SH-SY5Y (cell line): ENCODE results near the gene PNPLA3.

ENCODE experiments used
- GATA2 ChIP-seq: IDR thresholded peaks from 2 replicates; pipeline ENCODE4 v1.6.1; 2011; ENCODE audit warnings: mild to moderate bottlenecking, low read depth, low read length
- GATA3 ChIP-seq: IDR thresholded peaks from 2 replicates; pipeline ENCODE4 v1.6.1; 2011; ENCODE audit warnings: low read depth, mild to moderate bottlenecking, low read length, moderate library complexity

The PNPLA3 gene, protein sequence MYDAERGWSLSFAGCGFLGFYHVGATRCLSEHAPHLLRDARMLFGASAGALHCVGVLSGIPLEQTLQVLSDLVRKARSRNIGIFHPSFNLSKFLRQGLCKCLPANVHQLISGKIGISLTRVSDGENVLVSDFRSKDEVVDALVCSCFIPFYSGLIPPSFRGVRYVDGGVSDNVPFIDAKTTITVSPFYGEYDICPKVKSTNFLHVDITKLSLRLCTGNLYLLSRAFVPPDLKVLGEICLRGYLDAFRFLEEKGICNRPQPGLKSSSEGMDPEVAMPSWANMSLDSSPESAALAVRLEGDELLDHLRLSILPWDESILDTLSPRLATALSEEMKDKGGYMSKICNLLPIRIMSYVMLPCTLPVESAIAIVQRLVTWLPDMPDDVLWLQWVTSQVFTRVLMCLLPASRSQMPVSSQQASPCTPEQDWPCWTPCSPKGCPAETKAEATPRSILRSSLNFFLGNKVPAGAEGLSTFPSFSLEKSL

DNA sequence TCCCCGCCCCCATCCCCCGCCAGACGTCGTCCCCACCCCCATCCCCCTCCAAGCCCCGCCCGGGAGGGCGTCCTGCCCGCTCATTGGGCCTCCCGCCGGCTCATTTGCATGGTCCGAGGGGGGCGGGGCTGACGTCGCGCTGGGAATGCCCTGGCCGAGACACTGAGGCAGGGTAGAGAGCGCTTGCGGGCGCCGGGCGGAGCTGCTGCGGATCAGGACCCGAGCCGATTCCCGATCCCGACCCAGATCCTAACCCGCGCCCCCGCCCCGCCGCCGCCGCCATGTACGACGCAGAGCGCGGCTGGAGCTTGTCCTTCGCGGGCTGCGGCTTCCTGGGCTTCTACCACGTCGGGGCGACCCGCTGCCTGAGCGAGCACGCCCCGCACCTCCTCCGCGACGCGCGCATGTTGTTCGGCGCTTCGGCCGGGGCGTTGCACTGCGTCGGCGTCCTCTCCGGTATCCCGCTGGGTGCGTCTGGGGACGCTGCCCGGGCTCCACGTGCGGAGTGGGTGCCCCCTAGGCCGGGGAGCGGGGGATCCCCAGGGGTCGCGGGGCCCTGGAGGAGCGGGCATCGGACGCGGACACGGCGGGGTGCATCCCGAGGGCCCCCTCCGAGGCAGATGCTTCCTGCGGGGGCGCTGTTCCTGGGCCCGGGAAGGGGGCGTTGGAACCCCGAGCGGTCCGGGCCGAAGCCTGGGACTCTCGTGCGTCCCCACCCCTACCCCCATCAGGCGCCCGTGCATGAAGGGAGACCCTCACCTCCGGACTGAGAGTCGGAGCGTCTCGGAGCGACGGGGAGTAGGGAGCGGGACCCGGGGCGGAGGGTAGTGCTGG is at the start of gene PNPLA3:
PNPLA3 (plus strand) TSS at position 175 of the 834 bp plus-strand sequence; CDS start at position 282, 107 bp downstream.
- TF ChIP-seq GATA3 = no peak
- TF ChIP-seq GATA2 = no peak

DNA sequence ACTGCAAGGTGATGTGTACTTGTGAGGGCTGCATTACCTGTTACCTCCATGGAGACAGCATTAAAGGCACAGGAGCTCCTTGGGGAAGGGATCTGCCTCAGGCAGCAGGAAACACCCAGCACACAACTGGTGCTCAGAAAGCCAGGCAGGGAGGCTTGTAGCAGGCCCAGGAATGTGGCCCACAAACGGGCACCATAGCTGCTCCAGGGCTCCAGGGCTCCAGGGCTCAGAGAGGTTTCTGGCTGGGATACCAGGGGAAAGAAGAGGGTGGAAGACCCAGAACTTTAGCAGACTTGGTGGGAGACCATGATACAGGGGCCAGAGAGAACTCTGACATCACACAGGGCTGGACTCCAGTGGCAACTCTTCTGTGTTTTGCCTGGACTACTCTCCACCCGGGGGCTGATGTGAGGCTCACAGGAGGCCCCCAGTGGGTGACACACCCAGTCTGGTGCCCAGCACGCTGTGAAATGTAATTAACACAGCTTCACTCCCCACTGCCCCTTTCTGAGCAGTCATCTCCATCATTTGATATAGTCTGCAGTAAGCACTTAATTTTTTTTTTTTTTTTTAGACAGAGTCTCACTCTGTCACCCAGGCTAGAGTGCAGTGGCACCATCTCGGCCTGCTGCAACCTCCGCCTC is 46.6 kb upstream of the PNPLA3 start:
- TF ChIP-seq GATA3 (no peak), GATA2 (no peak)

DNA sequence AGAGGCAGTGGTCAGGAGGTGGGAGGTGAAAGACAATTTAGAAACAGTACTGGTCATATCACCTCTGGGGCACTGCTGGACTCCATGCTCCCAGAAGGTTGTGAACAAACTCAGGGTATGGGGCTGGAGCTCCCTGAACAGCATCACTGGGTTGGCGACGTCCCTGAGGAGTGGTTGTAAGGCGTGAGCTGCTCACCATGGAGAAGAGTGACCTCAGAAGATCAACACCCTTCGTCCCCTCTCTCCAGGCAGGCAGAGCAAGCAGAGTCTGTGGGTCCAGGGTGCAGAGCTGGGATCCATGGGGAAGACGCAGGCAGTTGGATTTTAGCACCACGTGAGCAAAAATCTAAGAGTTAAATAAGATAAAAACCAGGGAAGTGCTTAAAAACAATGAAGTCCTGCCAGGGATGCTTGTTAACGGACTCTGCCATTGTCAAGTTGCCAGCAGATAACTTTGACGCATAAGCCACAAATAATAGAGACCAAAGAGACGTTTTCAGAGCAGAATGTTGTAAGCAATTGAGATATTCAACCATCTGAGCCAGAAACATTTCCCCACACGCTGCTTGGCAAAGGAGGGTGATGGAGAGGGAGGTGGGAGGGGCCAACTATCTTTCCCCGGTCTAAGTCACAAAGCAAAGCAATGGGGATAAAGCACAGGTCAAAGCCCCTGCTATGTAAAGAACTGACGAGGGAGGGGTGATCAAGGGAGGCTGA is 45.4 kb upstream of the PNPLA3 start:
- TF ChIP-seq GATA2 = no peak
- no peak for TF ChIP-seq GATA3

DNA sequence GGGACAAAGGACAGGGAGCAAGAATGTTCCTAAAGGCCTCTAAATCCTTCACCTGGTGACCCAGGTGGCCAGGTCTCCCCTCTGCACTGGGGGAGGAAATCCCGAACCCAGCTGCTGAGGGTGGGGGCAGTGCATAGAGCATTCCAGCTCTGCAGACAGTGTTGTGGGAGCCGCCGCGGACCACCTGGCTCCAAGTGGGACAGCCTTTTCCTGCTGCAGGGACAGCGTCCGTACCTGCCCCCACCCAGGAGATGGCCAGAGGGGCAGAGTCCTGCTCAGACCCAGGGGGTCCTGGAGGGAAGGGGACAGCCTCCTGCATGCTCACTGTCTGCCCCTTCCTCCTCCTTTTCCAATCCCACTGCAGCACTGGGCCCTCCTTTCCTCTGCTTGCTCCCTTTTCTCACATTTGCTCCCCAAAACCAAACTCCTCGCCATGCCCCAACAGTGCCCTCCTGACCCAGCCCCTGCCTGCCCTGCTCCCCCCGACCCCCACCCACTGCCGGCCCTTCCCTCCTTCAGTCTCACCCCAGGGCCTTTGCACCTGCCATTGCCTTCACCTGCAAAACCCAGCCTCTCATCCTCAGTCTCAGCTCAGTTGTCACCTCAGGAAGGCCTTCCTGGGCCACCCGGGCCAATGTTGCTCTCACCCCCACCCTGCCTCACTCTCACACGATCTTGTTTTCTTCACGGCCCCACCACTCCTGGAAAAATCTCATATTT is 44.6 kb upstream of the PNPLA3 start:
- TF ChIP-seq GATA2 = no peak
- no peak for TF ChIP-seq GATA3

DNA sequence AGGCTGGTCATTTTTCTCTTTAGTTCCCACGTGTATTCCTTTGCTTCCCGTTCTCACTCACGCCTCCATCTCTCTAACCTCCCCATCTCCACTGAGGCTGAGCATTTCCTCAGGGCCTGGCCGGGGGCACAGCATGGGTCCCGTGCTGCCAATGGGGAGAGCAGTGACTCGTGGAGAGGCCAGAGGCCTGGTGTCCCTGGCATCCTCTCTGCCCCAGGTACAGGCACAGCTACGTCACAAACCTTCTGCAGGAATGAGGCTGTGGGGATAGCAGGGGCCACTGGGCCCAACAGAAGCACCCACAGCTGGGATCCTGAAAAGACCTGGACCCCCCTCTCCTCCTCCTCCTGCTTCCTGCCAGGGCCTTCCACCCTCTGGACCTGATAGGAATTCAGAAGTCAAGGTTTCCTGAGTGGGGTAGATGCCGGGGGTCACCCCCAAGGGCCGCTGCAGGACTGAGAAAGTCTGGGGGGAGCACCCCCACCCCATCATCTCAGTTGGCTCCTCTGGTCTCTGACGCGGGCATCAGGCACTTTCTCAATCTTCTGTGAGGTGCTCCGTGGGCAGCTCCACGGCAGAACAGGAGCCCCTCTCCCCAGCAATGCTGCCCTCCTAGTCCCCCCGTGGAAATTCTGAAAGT is 43.6 kb upstream of the PNPLA3 start:
- TF ChIP-seq GATA3 (no peak), GATA2 (no peak)

DNA sequence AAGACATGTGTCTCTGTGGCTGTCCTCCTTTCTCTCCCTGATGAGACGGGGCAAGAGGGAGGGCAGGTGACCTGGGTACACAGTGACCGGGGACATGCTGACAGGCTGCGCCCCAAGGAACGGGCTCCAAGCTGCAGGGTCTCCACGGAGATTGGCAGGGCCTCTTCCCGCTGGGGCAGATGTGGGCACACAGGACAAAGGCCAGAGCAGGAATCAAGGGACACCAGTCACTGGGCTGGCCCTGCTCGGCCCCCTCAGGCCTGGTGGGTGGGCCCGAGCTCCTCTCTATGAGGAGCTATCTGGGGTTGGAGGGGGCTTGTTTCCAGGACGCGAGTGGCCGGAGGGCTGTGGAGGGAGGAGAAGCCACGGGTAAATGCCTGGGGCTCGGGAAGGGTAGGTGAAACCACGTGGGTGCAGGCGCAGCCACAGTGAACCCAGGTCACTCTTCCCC is 43.0 kb upstream of the PNPLA3 start:
- TF ChIP-seq GATA3 (no peak), GATA2 (no peak)

DNA sequence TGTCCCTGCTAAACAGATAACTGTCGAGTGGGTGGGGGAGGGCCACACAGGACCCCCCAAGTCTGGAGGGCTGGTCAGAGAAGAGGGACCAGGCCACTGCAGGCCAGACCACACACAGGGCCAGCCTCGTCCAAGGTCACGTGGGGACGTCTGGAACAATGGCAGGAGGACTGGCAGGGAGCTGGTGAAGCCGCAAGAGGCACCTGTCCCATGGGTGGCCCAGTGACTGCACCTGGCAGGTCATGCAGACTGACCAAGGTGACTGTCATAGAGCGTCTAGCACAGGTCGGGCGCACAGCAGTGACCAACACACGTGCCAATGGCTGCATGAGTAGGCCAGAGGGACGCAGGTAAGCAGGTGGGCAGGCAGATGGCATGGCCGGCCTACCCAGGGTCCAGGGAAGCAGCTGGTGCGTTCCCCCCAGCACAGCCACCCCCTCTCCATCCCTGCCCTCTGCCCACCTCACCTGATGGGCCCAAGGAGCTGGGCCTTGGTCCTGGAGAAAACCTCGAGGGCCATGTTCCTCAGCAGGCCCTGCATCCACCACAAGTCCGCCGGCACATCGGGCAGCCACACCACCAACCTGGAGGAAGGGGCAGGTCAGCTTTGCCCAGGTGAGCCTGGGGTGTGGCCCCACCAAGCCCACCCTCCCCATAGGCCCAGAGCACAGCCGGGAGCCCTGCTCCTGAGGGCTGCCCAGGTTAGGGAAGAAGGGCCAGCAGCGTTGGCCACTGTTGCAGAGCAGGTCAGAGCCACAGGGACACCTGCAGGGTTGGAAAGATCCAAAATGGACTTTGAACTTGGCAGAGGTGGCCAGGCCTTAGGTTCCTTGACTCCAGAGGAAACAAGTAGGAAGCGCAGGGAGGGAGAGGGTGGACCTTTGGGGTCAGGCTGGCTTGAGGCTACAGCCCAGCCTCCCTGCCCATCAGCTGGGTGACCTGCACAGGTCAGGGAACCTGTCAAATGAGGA is 42.2 kb upstream of the PNPLA3 start:
- TF ChIP-seq GATA3 (no peak), GATA2 (no peak)

DNA sequence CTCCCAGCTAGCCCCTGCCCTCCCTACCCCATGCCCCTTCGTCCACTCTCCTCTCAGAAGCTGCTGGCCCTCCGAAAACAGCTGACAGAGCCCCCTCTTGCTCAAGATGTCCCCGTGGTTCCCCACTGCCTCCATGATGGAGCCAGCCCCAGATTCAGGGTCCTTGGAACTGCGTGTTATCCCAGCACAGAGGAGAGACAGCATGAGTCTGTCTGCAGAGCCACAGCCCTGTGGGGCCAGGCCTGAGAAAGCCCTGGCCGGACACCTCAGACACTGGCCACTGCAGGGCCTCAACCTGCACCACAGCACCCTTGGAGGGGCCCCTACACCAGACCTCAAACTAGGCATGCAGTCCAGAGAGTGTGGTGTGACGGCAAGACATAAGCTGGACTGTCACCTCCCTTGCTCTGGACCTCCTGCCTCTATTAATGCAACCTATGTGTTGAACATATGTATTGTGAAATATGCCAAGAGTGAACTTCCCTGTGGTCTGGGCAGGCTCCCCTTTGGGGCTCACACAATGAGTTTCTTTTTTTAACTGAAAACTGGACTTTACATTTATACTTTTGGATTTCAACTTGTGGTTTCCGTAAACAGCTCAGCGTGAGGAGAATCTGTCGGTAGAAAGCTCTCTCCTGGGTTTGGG is 41.4 kb upstream of the PNPLA3 start:
- TF ChIP-seq GATA3 (no peak), GATA2 (no peak)

DNA sequence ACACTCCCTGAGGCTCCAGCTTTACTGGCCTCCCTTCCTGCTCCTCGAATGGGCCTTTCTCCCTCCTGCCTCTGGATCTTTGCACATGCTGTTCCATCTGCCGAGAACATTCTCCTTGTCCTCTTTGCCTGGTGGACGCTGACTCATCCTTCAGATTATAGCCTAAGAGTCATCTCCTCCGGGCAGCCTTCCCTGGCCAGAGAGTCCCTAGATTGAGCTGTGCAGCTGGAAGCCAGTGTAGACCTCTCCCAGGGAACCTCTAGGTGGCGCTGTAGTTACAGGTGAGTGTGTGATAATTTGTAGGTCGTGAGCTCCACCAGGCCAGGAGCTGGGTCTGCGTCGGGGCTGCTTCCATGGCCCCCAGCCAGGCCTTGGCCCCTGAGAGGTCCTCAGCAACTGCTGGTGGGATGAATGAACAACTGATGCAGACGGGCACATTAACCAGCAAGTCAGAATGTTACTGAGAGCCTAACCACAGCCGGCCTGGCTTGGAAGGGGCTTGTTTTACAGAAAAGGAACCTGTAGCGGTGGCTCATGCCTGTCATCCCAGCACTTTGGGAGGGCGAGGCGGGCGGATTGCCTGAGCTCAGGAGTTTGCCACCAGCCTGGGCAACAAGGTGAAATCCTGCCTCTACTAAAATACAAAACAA is 40.5 kb upstream of the PNPLA3 start:
- TF ChIP-seq GATA2 (no peak), GATA3 (no peak)

DNA sequence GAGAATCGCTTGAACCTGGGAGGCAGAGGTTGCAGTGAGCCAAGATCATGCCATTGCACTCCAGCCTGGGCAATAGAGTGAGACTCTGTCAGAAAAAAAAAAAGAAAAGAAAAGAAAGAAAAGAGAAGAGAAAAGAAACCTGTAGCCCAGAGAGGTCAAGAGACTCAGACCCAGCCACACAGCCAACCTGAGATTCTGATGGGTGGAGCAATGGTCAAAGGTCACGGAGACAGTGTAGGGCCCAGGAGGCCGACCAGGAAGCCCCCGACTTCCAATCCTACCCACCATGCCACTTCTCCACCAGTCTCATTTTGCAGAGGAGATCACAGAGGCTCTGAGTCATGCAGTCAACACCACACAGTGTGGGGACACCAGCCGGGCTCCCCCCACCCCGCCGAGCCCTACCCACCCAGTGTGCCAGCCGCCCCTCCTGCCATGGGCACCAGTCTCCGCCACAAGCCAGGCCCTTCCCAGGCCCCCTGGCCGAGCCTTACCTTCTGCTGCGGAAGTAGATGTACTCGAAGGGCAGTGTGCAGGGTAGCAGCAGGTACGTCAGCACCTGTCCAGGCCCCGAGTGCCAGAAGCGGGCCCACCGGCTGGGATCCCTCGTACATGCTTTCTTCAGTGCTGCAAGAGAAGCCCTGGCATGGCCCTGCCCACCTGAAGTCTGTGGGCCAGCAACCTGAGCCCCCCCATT is 39.7 kb upstream of the PNPLA3 start:
- TF ChIP-seq GATA2 (no peak), GATA3 (no peak)
